Neural progenitor cell (in vitro differentiated cells): ENCODE measurements around the gene S100G. TPM values are rescaled to one million over a fixed set of nuclear protein-coding genes. Genes with fewer than 3 reads are reported as not detected.

Source experiments
- DNase-seq: peaks from one replicate; pipeline ENCODE4 v3.0.0-alpha.2; 2016; ENCODE audit warnings: low spot score
- H2AFZ ChIP-seq: fragments of 200-600 bp; sonication (generic); replicated peaks from 2 replicates; pipeline ENCODE4 v1.6.1; 2016; ENCODE audit warnings: antibody characterized with exemption
- H3F3A ChIP-seq: fragments of 200-600 bp; sonication (generic); 2 replicates; pipeline ENCODE4 v1.6.1; 2016; ENCODE audit warnings: antibody characterized with exemption, low read depth
- H3K27ac ChIP-seq: fragments of 200-600 bp; sonication (generic); 2 replicates; pipeline ENCODE4 v1.5.1; 2016; ENCODE audit warnings: mild to moderate bottlenecking
- H3K27me3 ChIP-seq: fragments of 200-600 bp; sonication (generic); 2 replicates; pipeline ENCODE4 v1.6.1; 2016; ENCODE audit warnings: mild to moderate bottlenecking, moderate library complexity
- H3K36me3 ChIP-seq: fragments of 200-600 bp; sonication (generic); 2 replicates; pipeline ENCODE4 v1.5.1; 2016
- H3K4me1 ChIP-seq: fragments of 200-600 bp; sonication (generic); 2 replicates; pipeline ENCODE4 v1.6.1; 2016; ENCODE audit warnings: mixed run types
- H3K4me2 ChIP-seq: fragments of 200-600 bp; sonication (generic); 2 replicates; pipeline ENCODE4 v1.6.1; 2016
- H3K4me3 ChIP-seq: fragments of 200-600 bp; sonication (generic); 2 replicates; pipeline ENCODE4 v1.5.1; 2016
- H3K79me2 ChIP-seq: fragments of 200-600 bp; sonication (generic); 2 replicates; pipeline ENCODE4 v1.6.1; 2016; ENCODE audit warnings: low read depth
- H3K9ac ChIP-seq: fragments of 200-600 bp; sonication (generic); 2 replicates; pipeline ENCODE4 v1.6.1; 2016
- H3K9me3 ChIP-seq: fragments of 200-600 bp; sonication (generic); 2 replicates; pipeline ENCODE4 v1.5.1; 2016; ENCODE audit warnings: low read depth
- H4K20me1 ChIP-seq: fragments of 200-600 bp; sonication (generic); 2 replicates; pipeline ENCODE4 v1.6.1; 2016; ENCODE audit warnings: low read depth
- H3K27ac Mint-ChIP-seq: 3 replicates; pipeline ENCODE4 v1.8.0; 2021; ENCODE audit warnings: mixed read lengths
- H3K27me3 Mint-ChIP-seq: 2 replicates; pipeline ENCODE4 v1.8.0; 2022; ENCODE audit warnings: low read depth, mild to moderate bottlenecking, inconsistent platforms, moderate library complexity, mixed read lengths; ENCODE audit not compliant: insufficient read depth
- H3K36me3 Mint-ChIP-seq: 3 replicates; pipeline ENCODE4 v1.8.0; 2021; ENCODE audit warnings: mixed read lengths
- H3K4me1 Mint-ChIP-seq: 3 replicates; pipeline ENCODE4 v1.8.0; 2021; ENCODE audit warnings: mixed read lengths
- H3K4me3 Mint-ChIP-seq: 3 replicates; pipeline ENCODE4 v1.8.0; 2021; ENCODE audit warnings: mild to moderate bottlenecking, moderate library complexity, mixed read lengths
- H3K9me3 Mint-ChIP-seq: 3 replicates; pipeline ENCODE4 v1.8.0; 2020; ENCODE audit warnings: mixed read lengths
- CTCF ChIP-seq: fragments of 200-600 bp; sonication (generic); IDR thresholded peaks from 2 replicates; pipeline ENCODE4 v1.5.1; 2017; ENCODE audit warnings: antibody characterized with exemption, mild to moderate bottlenecking
- EZH2 ChIP-seq: fragments of 200-600 bp; sonication (generic); IDR thresholded peaks from 2 replicates; pipeline ENCODE4 v1.6.1; 2017; ENCODE audit warnings: antibody characterized with exemption, mild to moderate bottlenecking, moderate library complexity
- EZH2phosphoT487 ChIP-seq: fragments of 200-600 bp; sonication (generic); IDR thresholded peaks from 2 replicates; pipeline ENCODE4 v1.6.1; 2017; ENCODE audit warnings: antibody characterized with exemption
- total RNA-seq: library from RNA; depleted of rRNA; stranded (reverse); fragments of >200 nt; gene quantifications from 2 replicates; pipeline ENCODE4 v1.2.3, GENCODE V29; 2015; ENCODE audit warnings: low replicate concordance

Gene S100G
- total RNA-seq, 1 donor from 2014 or later: not detected

- DNase-seq: no peak
- Histone ChIP-seq H3K4me1 (peaks cover 11% of the 10 kb centered on the region), H3K4me3 (no peak overlapping the region), H3K4me2 (no peak overlapping the region), H2AFZ (no peak overlapping the region), H3K9ac (no peak overlapping the region), H3K9me3 (no peaks in the 10 kb centered on the region), H3K27ac (no peak overlapping the region), H3K79me2 (no peaks in the 10 kb centered on the region), H3K36me3 (peaks cover 6% of the 10 kb centered on the region), H3K27me3 (no peaks in the 10 kb centered on the region), H4K20me1 (peaks cover 5% of the 10 kb centered on the region), H3F3A (peaks cover 27% of the 10 kb centered on the region)
- Mint-ChIP-seq H3K4me3 (no peak overlapping the region), H3K36me3 (peaks cover 18% of the 10 kb centered on the region), H3K27me3 (peaks cover 2% of the 10 kb centered on the region), H3K9me3 (no peaks in the 10 kb centered on the region), H3K27ac (no peak overlapping the region), H3K4me1 (peaks cover 13% of the 10 kb centered on the region)
- no peak for TF ChIP-seq EZH2phosphoT487
- no peak for TF ChIP-seq EZH2
- no peak for TF ChIP-seq CTCF
These were observed 16.2 kb upstream of the S100G start for GRCh38 chrX:16633754-16634153.

GRCh38 chrX:16635040-16635439 lies 14.9 kb upstream of the S100G start:
- H3K27ac ChIP-seq: no peak overlapping the region
- no peak for DNase-seq
- no peak overlapping the region for H3K4me2 ChIP-seq
- no peak overlapping the region for H3K9ac ChIP-seq
- peaks cover 14% of the 10 kb centered on the region for H3F3A ChIP-seq
- peaks cover under 1% of the 10 kb centered on the region for H3K4me1 Mint-ChIP-seq
- H4K20me1 ChIP-seq: no peaks in the 10 kb centered on the region
- peaks cover 23% of the 10 kb centered on the region for H3K36me3 Mint-ChIP-seq
- peaks cover 9% of the 10 kb centered on the region for H3K36me3 ChIP-seq
- TF ChIP-seq EZH2phosphoT487 (no peak), CTCF (no peak), EZH2 (no peak)
- no peak overlapping the region for H3K4me3 ChIP-seq
- H3K27ac Mint-ChIP-seq: no peak overlapping the region
- H3K79me2 ChIP-seq: no peaks in the 10 kb centered on the region
- H3K9me3 ChIP-seq: no peaks in the 10 kb centered on the region
- H2AFZ ChIP-seq: no peak overlapping the region
- H3K4me3 Mint-ChIP-seq: no peak overlapping the region
- H3K9me3 Mint-ChIP-seq: no peaks in the 10 kb centered on the region
- H3K27me3 Mint-ChIP-seq: peaks cover 4% of the 10 kb centered on the region
- H3K27me3 ChIP-seq: no peaks in the 10 kb centered on the region
- no peaks in the 10 kb centered on the region for H3K4me1 ChIP-seq

- Histone ChIP-seq H3K4me2 (no peak overlapping the region), H3K9ac (no peak overlapping the region), H4K20me1 (no peaks in the 10 kb centered on the region), H3K27ac (no peak overlapping the region), H3K4me1 (no peaks in the 10 kb centered on the region), H3K36me3 (peaks cover 9% of the 10 kb centered on the region), H3F3A (peaks cover 10% of the 10 kb centered on the region), H2AFZ (no peak overlapping the region), H3K79me2 (no peaks in the 10 kb centered on the region), H3K27me3 (no peaks in the 10 kb centered on the region), H3K9me3 (no peaks in the 10 kb centered on the region), H3K4me3 (no peak overlapping the region)
- Mint-ChIP-seq H3K27ac (no peak overlapping the region), H3K36me3 (peaks cover 23% of the 10 kb centered on the region), H3K27me3 (peaks cover 4% of the 10 kb centered on the region), H3K9me3 (no peaks in the 10 kb centered on the region), H3K4me1 (no peaks in the 10 kb centered on the region), H3K4me3 (no peak overlapping the region)
- no peak for DNase-seq
- TF ChIP-seq CTCF (no peak), EZH2 (no peak)
These were observed 14.4 kb upstream of the S100G start for GRCh38 chrX:16635596-16635995.
